Activated T-cell treated with anti-CD3 and anti-CD28 coated beads, Interleukin-2, amount 50 U/mL, for 1 hour (primary cell): ENCODE data around the gene PLXNB2.
"Not testable (repeated sequence)": the region's sequence is repeated elsewhere in the genome, so short reads cannot be mapped to it uniquely, and the experiment has no call there.

Source experiments
- DNase-seq: peaks from one replicate; pipeline ENCODE4 v3.0.0-alpha.2; 2020

The PLXNB2 gene

DNA sequence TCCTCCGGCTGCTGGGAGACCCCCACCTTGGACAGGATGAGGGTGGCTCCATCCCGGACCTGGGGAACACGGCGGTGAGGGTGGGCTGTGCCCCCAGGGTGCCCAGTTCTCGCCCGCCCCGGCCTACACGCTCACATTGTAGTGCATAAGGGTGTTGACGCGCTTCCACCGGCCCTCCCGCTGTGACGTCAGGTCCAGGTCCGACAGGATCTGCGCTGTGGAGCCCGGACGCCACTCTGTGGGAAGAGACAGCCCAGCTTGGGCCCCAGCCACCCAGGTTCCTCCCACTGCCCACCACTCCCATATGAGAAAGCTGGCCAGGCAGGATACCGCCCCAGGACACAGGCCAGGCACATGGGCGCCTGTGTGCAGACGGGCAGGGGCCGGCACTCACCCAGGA, 29.0 kb downstream of the PLXNB2 start:
- DNase-seq, result no peak

DNA sequence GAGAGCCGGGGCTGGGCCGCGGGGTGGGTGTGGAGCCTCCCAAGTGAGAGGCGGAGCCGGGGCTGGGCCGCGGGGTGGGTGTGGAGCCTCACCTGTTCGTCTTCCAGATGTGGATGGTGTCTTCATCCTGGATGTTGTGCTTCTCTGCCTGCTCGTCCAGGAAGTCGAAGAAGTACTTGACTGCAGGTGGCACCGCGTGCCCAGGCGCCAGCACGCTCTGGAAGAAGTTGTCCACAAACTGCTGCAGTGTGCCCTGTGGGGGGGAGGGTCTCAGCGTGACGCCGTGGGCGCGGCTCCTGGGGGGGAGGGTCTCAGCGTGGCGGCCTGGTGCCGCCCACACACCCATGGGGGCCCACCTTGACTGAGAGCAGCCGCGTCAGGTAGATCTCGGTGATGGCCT, 29.7 kb downstream of the PLXNB2 start:
- DNase-seq, result no peak

- peak; percentile 22 for DNase-seq
These were observed 31.3 kb downstream of the PLXNB2 start for GRCh38 chr22:50276143-50276542.

- DNase-seq, result no peak
These were observed 32.0 kb downstream of the PLXNB2 start for GRCh38 chr22:50275181-50276055.

DNA sequence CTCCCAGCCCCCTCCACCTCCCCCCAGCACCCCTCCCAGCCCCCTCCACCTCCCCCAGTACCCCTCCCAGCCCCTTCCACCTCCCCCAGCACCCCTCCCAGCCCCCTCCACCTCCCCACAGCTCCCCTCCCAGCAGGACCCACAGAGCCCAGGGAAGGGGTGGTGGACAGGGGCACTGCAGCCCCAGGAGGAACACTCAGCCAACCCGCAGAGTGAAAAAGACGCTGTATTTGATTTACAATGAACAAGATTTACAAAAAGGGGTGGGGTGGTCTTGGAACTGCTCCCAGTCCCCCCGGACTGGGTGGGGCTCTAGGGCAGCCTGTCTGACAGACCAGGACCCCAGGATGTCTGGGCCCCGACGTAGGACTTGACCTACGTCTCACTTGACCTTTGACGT, 32.7 kb downstream of the PLXNB2 start:
- DNase-seq, result no peak

DNA sequence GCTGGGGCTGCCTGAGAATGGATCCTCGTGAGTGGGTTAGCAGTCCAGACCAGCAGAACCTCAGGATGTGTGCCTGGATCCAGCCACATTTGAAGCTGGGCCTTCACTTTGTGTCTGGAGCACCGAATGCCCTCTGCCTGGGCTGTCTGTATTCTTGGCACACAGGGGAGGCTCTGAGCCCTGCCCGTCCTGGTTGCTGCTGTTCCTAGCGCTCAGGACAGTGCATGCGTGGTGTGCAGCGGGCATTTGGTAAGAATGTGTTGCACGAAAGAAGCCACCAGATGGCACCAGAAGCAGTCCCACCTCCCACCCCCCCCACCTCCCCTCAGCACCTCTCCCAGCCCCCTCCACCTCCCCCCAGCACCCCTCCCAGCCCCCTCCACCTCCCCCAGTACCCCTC, 33.1 kb downstream of the PLXNB2 start:
- peak; percentile 40 for DNase-seq

GRCh38 chr22:50273781-50274180, 33.7 kb downstream of the PLXNB2 start:
- DNase-seq, result not testable (repeated sequence)

GRCh38 chr22:50273352-50273751, 34.1 kb downstream of the PLXNB2 start:
- not testable (repeated sequence) for DNase-seq

- no peak for DNase-seq
These were observed 35.2 kb downstream of the PLXNB2 start for GRCh38 chr22:50272044-50272802.

GRCh38 chr22:50271519-50271970, 35.9 kb downstream of the PLXNB2 start:
- peak; percentile 64 for DNase-seq

- DNase-seq, result peak; percentile 80
These were observed 36.6 kb downstream of the PLXNB2 start for GRCh38 chr22:50270666-50271394.

DNA sequence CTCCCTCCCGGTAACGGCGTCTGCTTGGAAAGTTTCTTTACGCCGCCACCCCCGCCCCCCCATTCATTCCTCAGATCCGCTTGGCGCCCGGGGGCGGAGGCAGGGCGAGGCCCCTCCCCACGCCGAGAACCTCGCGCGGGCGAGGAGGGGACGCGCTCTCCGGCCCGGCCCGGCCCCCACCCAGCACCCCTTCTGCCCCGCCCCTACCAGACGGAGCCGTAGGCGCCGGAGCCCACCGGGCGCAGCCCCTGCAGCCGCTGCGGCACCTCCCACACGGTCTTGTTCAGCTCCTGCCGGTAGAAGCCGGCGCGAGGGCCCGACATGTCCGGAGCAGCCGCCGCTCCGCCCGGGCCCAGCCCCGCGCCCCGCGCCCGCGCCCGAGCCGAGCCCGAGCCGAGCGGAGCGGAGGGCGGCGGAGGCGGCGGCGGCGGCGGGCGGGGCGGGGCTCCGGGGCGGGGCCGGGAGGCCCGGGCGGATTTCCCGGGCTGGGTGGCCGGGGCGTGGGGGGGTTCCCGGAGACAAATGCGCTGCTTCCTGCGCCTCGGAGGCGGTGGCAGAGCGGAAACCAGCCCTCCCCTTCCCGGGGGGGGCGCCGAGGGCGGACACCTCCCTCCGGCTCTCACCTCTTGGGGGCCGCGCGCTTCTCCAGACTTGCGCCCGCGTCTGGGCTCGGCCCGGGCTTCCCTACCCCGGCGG, 37.3 kb downstream of the PLXNB2 start, which contains the start of gene MAPK11:
Gene MAPK11, minus strand, starts transcription at position 411 of the 696 bp plus-strand sequence. Its CDS starts 88 bp downstream, at position 323.
- DNase-seq, result peak; percentile 70

- no peak for DNase-seq
These were observed 37.9 kb downstream of the PLXNB2 start for GRCh38 chr22:50269573-50269969.

DNA sequence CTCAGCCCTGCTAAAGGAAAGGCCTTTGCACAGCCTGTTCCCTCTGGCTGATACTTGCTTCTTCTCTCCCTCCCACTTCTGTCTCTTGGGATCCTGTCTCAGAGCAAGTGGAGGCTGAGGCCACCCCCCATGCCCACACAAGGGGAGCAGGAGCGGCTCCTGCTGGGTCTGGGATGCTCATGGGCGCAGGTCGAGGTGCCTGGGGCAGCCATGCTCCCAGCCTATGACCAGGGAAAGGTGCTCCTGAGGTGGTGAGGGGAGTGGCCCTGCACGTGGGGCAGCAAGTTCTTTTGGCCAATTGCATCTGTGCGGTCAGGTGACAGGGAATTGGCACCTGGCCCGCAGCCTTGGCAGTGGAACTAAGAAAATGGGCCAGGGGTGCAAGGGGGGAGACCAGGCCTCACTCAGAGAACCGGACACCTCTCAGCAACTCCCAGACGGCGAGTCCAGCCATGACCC, 38.8 kb downstream of the PLXNB2 start:
- DNase-seq, result no peak

GRCh38 chr22:50267591-50268390, 39.7 kb downstream of the PLXNB2 start:
- DNase-seq, result peak; percentile 60

GRCh38 chr22:50266994-50267393, 40.5 kb downstream of the PLXNB2 start:
- DNase-seq, result no peak

DNA sequence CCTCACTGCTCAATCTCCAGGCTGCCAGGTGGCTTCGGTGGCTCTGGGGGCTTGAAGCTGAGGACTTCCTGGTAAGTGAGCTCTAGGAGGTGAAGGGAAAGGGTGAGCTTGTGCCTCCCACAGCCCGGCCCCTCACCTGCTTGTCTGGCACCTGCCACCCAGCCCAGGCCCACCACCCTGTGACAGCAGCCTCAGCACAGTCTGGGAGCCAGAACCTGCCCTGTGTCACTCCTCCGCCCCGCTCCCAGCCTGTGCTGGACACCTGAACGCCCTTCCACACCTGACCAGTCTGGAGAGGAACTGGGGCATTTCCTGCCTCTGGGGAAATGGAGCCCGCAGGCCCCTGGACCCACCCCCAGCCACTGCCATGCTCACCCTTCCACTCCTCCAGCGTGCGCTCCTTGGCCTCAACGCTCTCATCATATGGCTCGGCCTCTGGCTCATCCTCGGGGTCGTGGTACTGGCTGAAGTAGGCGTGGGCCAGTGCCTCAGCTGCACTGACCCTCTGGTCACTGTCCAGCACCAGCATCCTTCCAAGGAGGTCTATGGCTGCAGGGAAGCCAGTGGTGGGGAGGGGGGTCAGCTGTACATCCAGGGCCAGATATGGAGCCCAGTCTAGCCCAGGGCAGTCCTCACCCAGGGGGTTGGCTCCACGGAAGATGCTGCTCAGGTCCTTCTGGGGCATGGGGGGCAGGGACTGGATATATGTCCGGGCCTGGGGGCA, 42.3 kb downstream of the PLXNB2 start:
- DNase-seq, result no peak

GRCh38 chr22:50264104-50264745, 43.2 kb downstream of the PLXNB2 start:
- DNase-seq, result no peak

DNA sequence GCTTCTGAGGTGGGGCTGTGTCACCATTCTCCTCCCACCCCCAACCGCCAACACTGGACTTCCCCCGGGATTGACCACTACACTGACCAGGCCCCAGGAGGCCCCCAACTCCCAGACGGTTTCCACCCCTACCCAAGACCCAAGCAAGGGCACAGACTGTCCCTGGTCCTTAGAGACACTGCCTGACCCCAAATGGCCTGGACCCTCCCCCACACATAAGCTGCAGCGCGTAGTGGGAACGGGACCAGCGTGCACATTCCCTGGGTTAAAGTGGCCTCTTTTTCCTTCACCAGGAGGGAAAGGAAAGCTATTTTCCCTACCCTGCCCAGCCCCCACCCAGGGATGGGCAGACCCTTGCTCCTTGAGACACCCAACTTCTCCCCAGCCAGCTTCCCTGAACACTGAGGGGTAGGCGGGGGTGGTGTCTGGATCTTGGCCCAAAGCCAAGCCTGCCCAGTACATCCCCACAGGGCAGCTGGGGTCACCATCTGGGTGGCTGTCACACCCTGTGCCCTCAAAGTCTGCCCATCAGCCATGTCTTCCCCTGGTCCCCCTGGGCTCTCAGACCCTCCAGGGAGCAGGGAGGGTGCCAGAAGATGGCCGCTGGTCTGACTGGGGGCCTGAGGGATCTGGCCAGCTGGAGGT, 44.4 kb downstream of the PLXNB2 start:
- DNase-seq, result no peak

GRCh38 chr22:50262460-50262911, 45.0 kb downstream of the PLXNB2 start:
- DNase-seq, result no peak
